Measurements from ENCODE around the gene CPAMD8.

The CPAMD8 gene

DNA sequence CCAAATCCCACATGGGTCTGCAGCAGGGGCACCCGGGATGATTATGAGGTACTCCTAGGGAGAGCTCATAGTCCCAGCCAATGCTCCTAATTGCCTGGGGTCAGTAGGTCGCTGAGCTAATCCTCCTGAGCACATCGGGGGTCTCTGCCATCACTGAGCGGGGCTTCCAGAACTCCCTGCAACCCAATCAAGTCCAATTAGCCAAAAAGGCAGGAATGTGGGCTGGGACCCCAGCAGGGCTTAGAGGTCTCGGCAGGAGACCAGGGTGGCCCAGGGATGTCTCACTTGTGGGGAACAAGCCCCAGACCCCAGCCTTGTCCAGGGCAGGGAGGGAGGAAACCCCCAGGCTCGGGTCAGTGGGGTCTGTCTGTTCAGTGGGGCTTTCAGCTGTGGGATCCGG is 17.1 kb upstream of the CPAMD8 start:
- H3K4me3 ChIP-seq (ENCODE audit: low read depth in 1 of 5, low read length in 5 of 5): no peak overlapping the region
- H3K27me3 ChIP-seq (ENCODE audit: control insufficient read depth in 5 of 5, insufficient read depth in 4 of 5, low read length in 5 of 5): peaks cover 0 to 3% (median 0%) of the 10 kb centered on the region in 5 donors
- no peak overlapping the region for H3K9ac ChIP-seq (ENCODE audit: low read length in 5 of 5)
- no peaks in the 10 kb centered on the region for H3K9me3 ChIP-seq (ENCODE audit: control insufficient read depth in 5 of 5, low read length in 5 of 5)
- H3K27ac ChIP-seq (ENCODE audit: low read depth, low read length): no peak overlapping the region
- peaks cover 0 to 14% (median 9%) of the 10 kb centered on the region in 5 donors for H3K4me1 ChIP-seq (ENCODE audit: control insufficient read depth in 5 of 5, insufficient read depth in 5 of 5, low read length in 5 of 5)
- H3K36me3 ChIP-seq (ENCODE audit: control insufficient read depth in 5 of 5, insufficient read depth in 5 of 5, low read length in 5 of 5): peaks cover 0 to under 1% (median 0%) of the 10 kb centered on the region in 5 donors

DNA sequence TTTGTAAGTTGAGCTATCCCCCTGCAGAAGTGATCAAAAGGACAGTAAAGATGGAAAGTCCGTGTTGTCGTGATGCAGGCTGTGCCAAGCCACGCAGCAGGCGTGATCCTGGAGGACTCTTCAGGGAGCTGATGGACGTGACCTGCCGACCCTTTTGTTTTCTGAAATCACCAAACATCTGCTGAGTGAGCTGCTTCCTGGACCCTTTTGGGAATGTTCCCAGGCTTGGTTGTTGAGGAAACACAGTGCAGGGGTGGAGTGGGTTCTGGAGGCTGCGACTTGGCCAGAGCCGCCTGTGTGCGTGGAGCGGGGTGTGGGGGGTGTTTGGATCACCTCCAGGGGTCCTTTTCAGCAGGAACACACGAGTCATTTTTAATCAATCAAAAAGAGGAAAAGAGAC is 15.4 kb upstream of the CPAMD8 start:
- Histone ChIP-seq H3K27me3 (ENCODE audit: control insufficient read depth in 5 of 5, insufficient read depth in 4 of 5, low read length in 5 of 5) (peaks cover 0 to 3% (median 3%) of the 10 kb centered on the region in 5 donors), H3K9me3 (ENCODE audit: control insufficient read depth in 5 of 5, low read length in 5 of 5) (no peaks in the 10 kb centered on the region), H3K4me3 (ENCODE audit: low read depth in 1 of 5, low read length in 5 of 5) (no peak overlapping the region), H3K27ac (ENCODE audit: low read depth, low read length) (no peak overlapping the region), H3K36me3 (ENCODE audit: control insufficient read depth in 5 of 5, insufficient read depth in 5 of 5, low read length in 5 of 5) (no peaks in the 10 kb centered on the region), H3K9ac (ENCODE audit: low read length in 5 of 5) (no peak overlapping the region), H3K4me1 (ENCODE audit: control insufficient read depth in 5 of 5, insufficient read depth in 5 of 5, low read length in 5 of 5) (peaks cover 0 to 9% (median 0%) of the 10 kb centered on the region in 5 donors)

DNA sequence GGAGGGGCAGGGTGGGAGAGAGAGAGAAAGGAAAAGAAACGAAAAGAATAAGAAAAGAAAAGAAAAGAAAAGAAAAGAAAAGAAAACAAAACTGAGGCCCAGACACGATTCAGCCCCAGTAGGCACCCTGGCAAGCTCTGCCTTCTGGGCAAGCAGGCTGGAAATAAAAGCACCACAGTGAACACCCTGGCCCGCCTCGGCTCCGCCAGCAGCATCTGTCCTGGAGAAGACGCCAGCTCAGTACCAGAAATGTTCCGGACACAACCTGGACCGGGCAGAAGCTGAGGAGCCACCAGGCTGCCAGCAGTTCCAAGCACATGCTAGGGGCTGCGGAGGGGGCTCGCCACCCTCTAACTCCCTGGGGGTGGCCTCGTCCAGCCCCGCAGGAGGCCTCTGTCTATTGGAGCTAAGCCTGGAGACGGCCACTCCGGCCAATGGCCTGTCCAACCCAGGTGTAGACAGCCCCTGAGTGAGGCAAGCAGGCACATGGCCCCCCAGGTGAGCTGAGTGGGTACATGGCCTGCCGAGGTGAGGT is 11.4 kb upstream of the CPAMD8 start:
- H3K4me1 ChIP-seq (ENCODE audit: control insufficient read depth in 5 of 5, insufficient read depth in 5 of 5, low read length in 5 of 5): peaks cover 0 to 12% (median 7%) of the 10 kb centered on the region in 5 donors
- H3K4me3 ChIP-seq (ENCODE audit: low read depth in 1 of 5, low read length in 5 of 5): no peak overlapping the region
- H3K9me3 ChIP-seq (ENCODE audit: control insufficient read depth in 5 of 5, low read length in 5 of 5): no peaks in the 10 kb centered on the region
- no peak overlapping the region for H3K9ac ChIP-seq (ENCODE audit: low read length in 5 of 5)
- peaks cover 0 to 7% (median 0%) of the 10 kb centered on the region in 5 donors for H3K27me3 ChIP-seq (ENCODE audit: control insufficient read depth in 5 of 5, insufficient read depth in 4 of 5, low read length in 5 of 5)
- H3K27ac ChIP-seq (ENCODE audit: low read depth, low read length): no peak overlapping the region
- H3K36me3 ChIP-seq (ENCODE audit: control insufficient read depth in 5 of 5, insufficient read depth in 5 of 5, low read length in 5 of 5): no peaks in the 10 kb centered on the region

DNA sequence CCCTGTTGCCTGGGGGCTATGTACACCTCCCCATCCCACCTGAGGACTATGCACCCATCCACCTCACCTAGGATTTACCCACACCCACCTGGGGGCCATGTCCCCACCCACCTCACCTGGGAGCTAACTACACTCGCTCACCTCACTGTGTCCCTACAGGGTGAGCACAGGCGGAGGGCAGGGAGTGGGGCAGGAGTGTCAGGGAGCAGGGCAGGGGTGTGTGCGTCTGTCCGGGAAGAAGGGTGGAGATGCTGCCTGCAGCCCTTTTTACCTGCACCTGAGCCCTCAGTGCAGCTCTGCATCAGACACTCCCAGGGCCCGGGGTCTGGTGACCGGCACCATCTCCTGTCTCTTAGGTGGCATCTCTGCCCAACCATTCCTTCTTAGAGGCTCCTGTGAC is 10.6 kb upstream of the CPAMD8 start:
- Histone ChIP-seq H3K36me3 (ENCODE audit: control insufficient read depth in 5 of 5, insufficient read depth in 5 of 5, low read length in 5 of 5) (no peaks in the 10 kb centered on the region), H3K9me3 (ENCODE audit: control insufficient read depth in 5 of 5, low read length in 5 of 5) (no peaks in the 10 kb centered on the region), H3K27me3 (ENCODE audit: control insufficient read depth in 5 of 5, insufficient read depth in 4 of 5, low read length in 5 of 5) (peaks cover 0 to 7% (median 0%) of the 10 kb centered on the region in 5 donors), H3K9ac (ENCODE audit: low read length in 5 of 5) (no peak overlapping the region), H3K27ac (ENCODE audit: low read depth, low read length) (no peak overlapping the region), H3K4me3 (ENCODE audit: low read depth in 1 of 5, low read length in 5 of 5) (no peak overlapping the region), H3K4me1 (ENCODE audit: control insufficient read depth in 5 of 5, insufficient read depth in 5 of 5, low read length in 5 of 5) (peaks cover 0 to 11% (median 7%) of the 10 kb centered on the region in 5 donors)

DNA sequence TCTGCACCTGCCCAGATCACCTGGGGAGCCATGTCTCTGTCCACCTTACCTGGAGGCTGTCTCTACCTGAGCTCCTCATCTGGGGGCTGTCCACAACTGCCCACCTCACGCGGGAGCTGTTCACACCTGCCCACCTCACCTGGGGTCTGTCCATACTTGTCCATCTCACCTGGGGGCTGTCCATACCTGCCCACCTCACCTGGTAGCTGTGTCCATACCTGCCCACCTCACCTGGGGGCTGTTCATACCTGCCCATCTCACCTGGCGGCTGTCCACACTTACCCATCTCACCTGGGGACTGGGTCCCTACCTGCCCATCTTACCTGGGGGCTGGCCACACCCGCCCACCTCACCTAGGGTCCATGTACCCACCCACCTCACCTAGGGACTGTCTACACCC is 10.0 kb upstream of the CPAMD8 start:
- Histone ChIP-seq H3K9me3 (ENCODE audit: control insufficient read depth in 5 of 5, low read length in 5 of 5) (no peaks in the 10 kb centered on the region), H3K4me3 (ENCODE audit: low read depth in 1 of 5, low read length in 5 of 5) (no peak overlapping the region), H3K27me3 (ENCODE audit: control insufficient read depth in 5 of 5, insufficient read depth in 4 of 5, low read length in 5 of 5) (peaks cover 0 to 7% (median 0%) of the 10 kb centered on the region in 5 donors), H3K9ac (ENCODE audit: low read length in 5 of 5) (no peak overlapping the region), H3K36me3 (ENCODE audit: control insufficient read depth in 5 of 5, insufficient read depth in 5 of 5, low read length in 5 of 5) (no peaks in the 10 kb centered on the region), H3K27ac (ENCODE audit: low read depth, low read length) (no peak overlapping the region), H3K4me1 (ENCODE audit: control insufficient read depth in 5 of 5, insufficient read depth in 5 of 5, low read length in 5 of 5) (peaks cover 0 to 7% (median 2%) of the 10 kb centered on the region in 5 donors)

DNA sequence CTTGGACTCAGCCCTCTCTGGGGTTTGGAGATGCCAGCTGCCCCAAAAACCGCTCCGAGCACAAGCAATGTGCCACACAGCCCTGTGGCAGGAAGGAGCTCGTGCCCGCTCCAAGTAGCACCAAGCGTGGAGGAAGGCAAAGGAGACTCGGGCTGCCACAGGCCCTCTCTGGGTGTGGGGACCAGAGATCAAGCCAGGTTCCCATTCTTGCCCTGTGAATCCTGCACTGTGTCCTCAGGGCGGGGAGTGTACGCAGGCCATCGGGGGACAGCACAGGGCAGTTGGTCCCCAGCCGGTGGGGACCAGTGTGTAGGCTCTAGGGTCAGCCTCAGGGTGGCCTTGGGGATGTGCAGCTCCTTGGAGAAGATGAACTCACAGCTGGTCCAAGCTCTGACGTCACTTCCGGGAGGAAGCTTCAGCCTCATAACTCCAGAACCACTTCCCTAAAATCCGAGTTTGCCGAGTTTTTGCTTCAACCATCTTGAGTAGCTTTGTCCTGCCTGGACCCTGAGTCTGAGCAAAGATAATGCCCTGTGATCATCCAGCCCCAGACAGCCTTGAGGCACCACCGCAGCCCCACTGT is 9.3 kb upstream of the CPAMD8 start:
- Histone ChIP-seq H3K27me3 (ENCODE audit: control insufficient read depth in 5 of 5, insufficient read depth in 4 of 5, low read length in 5 of 5) (peaks cover 0 to 7% (median 0%) of the 10 kb centered on the region in 5 donors), H3K4me3 (ENCODE audit: low read depth in 1 of 5, low read length in 5 of 5) (no peak overlapping the region), H3K9me3 (ENCODE audit: control insufficient read depth in 5 of 5, low read length in 5 of 5) (no peaks in the 10 kb centered on the region)

DNA sequence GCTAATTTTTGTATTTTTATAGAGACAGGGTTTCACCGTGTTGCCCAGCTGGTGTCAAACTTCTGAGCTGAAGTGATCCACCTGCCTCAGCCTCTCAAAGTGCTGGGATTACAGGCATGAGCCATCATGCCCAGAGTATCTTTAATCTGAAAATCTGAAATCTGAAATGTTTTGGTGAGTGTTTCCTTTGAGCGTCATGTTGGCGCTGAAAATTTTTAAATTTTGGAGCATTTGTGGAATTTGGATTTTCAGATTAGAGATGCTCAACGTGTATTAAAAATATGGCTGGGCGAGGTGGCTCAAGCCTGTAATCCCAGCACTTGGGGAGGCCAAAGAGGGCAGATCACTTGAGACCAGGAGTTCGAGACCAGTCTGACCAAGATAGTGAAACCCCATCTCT is 5.1 kb upstream of the CPAMD8 start:
- Histone ChIP-seq H3K27ac (ENCODE audit: low read depth, low read length) (no peak overlapping the region), H3K9me3 (ENCODE audit: control insufficient read depth in 5 of 5, low read length in 5 of 5) (no peaks in the 10 kb centered on the region), H3K9ac (ENCODE audit: low read length in 5 of 5) (no peak overlapping the region), H3K36me3 (ENCODE audit: control insufficient read depth in 5 of 5, insufficient read depth in 5 of 5, low read length in 5 of 5) (no peaks in the 10 kb centered on the region), H3K27me3 (ENCODE audit: control insufficient read depth in 5 of 5, insufficient read depth in 4 of 5, low read length in 5 of 5) (peaks cover 3 to 23% (median 14%) of the 10 kb centered on the region in 5 donors), H3K4me3 (ENCODE audit: low read depth in 1 of 5, low read length in 5 of 5) (no peak overlapping the region), H3K4me1 (ENCODE audit: control insufficient read depth in 5 of 5, insufficient read depth in 5 of 5, low read length in 5 of 5) (peaks cover 0 to 7% (median 0%) of the 10 kb centered on the region in 5 donors)

More for the DNA sequence above, 9.3 kb upstream of the CPAMD8 start:
- no peak overlapping the region for H3K9ac ChIP-seq (ENCODE audit: low read length in 5 of 5)
- H3K36me3 ChIP-seq (ENCODE audit: control insufficient read depth in 5 of 5, insufficient read depth in 5 of 5, low read length in 5 of 5): no peaks in the 10 kb centered on the region
- peaks cover 0 to 7% (median 0%) of the 10 kb centered on the region in 5 donors for H3K4me1 ChIP-seq (ENCODE audit: control insufficient read depth in 5 of 5, insufficient read depth in 5 of 5, low read length in 5 of 5)
- no peak overlapping the region for H3K27ac ChIP-seq (ENCODE audit: low read depth, low read length)

DNA sequence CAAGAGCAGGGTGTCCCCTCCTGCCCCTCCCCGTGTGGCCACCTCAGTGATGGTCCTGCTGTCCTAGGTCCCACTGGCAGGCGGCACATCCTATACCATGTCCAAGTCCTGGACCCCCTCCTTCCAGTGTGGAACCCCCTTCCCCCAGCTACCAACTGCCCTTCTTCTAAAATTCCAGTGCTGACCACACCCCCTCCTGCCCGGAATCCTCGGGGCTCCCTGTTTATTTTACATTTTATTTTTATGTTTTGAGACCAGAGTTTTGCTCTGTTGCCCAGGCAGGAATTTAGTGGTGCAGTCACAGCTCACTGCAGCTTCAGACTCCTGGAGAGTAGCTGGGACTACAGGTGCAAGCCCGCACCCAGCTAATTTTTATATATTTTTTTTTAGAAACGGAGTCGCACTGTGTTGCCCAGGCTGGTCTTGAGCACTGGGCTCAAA is 945 bp upstream of the CPAMD8 start:
- Histone ChIP-seq H3K27ac (ENCODE audit: low read depth, low read length) (no peak overlapping the region), H3K9me3 (ENCODE audit: control insufficient read depth in 5 of 5, low read length in 5 of 5) (peaks cover 0 to 21% (median 14%) of the 10 kb centered on the region in 5 donors), H3K36me3 (ENCODE audit: control insufficient read depth in 5 of 5, insufficient read depth in 5 of 5, low read length in 5 of 5) (no peaks in the 10 kb centered on the region), H3K4me1 (ENCODE audit: control insufficient read depth in 5 of 5, insufficient read depth in 5 of 5, low read length in 5 of 5) (peaks cover 0 to 8% (median 7%) of the 10 kb centered on the region in 5 donors), H3K27me3 (ENCODE audit: control insufficient read depth in 5 of 5, insufficient read depth in 4 of 5, low read length in 5 of 5) (peaks cover 15 to 33% (median 26%) of the 10 kb centered on the region in 5 donors), H3K9ac (ENCODE audit: low read length in 5 of 5) (no peak overlapping the region), H3K4me3 (ENCODE audit: low read depth in 1 of 5, low read length in 5 of 5) (no peak overlapping the region)

DNA sequence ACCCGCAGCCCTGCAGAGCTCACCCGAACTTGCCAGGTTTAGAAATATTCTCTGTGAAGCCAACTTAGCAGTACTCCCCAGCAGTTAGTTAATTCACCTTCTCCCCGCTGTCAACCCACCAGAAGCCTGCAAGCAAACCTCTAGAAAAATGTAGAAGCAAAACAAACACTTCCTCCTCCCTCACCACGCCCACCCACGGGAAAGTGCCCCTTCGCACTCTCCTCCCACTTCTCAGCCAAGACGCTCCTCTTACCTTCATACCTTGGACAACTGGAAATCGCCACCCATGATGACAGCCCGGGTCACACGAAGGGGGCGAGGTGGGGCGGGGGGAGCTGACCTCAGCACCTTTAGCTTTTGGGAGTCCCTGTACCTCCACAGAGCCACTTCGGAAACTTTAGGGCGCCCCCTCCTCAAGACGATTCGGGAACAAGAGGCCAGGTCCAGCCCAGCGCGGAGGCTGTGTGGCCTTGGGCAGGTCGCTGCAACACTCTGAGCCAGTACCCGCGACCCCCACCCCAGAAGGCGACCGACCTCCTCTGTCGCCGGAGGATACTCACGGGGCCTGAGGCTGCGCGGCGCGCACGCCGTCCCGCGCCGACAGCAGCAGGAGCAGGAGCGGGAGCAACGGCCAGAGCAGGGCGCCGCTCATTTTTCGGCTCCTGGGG is 485 bp downstream of the CPAMD8 start:
- no peak overlapping the region for H3K27ac ChIP-seq (ENCODE audit: low read depth, low read length)
- H3K4me3 ChIP-seq (ENCODE audit: low read depth in 1 of 5, low read length in 5 of 5): peak overlapping the region in 3 of 5 donors; percentile 25 to 54 (median 46)
- H3K27me3 ChIP-seq (ENCODE audit: control insufficient read depth in 5 of 5, insufficient read depth in 4 of 5, low read length in 5 of 5): peaks cover 15 to 33% (median 26%) of the 10 kb centered on the region in 5 donors
- H3K36me3 ChIP-seq (ENCODE audit: control insufficient read depth in 5 of 5, insufficient read depth in 5 of 5, low read length in 5 of 5): no peaks in the 10 kb centered on the region
- peaks cover 0 to 20% (median 16%) of the 10 kb centered on the region in 5 donors for H3K4me1 ChIP-seq (ENCODE audit: control insufficient read depth in 5 of 5, insufficient read depth in 5 of 5, low read length in 5 of 5)
- no peak overlapping the region for H3K9ac ChIP-seq (ENCODE audit: low read length in 5 of 5)
- peaks cover 0 to 21% (median 14%) of the 10 kb centered on the region in 5 donors for H3K9me3 ChIP-seq (ENCODE audit: control insufficient read depth in 5 of 5, low read length in 5 of 5)

DNA sequence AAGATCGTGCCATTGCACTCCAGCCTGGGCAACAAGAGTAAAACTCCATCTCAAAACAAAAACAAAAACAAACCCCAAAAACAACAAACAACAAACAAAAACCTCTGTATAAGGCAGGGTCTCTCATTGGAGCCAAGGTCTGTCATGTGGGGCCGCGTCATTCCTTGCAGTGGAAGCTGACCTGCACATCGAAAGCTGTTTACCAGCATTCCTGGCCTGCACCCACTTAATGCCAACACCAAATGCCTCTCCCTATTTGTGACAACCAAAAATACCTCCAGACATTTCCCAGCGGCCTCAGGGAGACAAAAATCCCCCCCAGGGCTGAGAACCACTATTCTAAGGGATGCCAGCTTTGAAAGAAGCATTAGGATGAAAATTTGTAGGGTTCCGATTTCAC is 1.2 kb downstream of the CPAMD8 start:
- H3K27me3 ChIP-seq (ENCODE audit: control insufficient read depth in 5 of 5, insufficient read depth in 4 of 5, low read length in 5 of 5): peaks cover 15 to 33% (median 26%) of the 10 kb centered on the region in 5 donors
- H3K4me3 ChIP-seq (ENCODE audit: low read depth in 1 of 5, low read length in 5 of 5): no peak overlapping the region
- no peak overlapping the region for H3K9ac ChIP-seq (ENCODE audit: low read length in 5 of 5)
- H3K4me1 ChIP-seq (ENCODE audit: control insufficient read depth in 5 of 5, insufficient read depth in 5 of 5, low read length in 5 of 5): peaks cover 0 to 27% (median 20%) of the 10 kb centered on the region in 5 donors
- H3K36me3 ChIP-seq (ENCODE audit: control insufficient read depth in 5 of 5, insufficient read depth in 5 of 5, low read length in 5 of 5): no peaks in the 10 kb centered on the region
- no peak overlapping the region for H3K27ac ChIP-seq (ENCODE audit: low read depth, low read length)
- H3K9me3 ChIP-seq (ENCODE audit: control insufficient read depth in 5 of 5, low read length in 5 of 5): peaks cover 0 to 21% (median 14%) of the 10 kb centered on the region in 5 donors

Measured in subcutaneous abdominal adipose tissue (tissue), 5 donors.